Measurements from ENCODE around the gene MYO1D.
A peak's percentile ranks its signal among the peaks of the same experiment; 100 is the strongest.

Gene MYO1D

DNA sequence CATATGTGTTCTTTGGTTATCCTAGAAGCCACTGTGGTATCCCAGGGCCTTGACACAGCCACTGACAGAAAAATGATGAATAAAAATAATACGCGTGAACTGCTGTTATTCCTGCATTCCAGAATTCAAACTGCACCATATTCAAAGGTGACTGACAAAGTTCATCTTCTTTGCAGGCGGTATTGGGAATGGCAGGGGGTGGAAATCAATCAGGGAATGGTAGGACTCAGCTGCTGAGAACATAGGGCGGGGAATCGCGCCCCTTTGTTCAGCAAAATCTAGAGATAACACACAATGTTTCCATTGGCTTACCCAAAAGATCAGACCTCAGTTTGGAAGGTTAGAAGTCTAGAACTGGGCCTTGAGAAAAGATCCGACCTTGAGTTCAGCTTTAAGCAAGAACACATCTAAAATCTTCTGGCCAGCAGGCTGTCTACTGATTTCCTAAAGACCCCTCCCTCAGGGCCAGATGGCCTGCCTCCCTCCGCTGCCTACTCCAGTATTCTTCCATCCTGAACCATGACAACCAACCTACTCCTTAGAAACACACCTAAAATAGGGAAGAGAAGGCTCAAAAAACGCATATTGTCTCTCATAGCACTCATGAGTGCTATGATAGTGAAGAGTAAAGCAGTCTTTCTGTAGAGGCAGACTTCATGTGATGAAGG, 356.1 kb downstream of the MYO1D start:
- DNase-seq: no peak

- DNase-seq: no peak
These were observed 356.7 kb downstream of the MYO1D start for GRCh38 chr17:32520104-32520701.

- DNase-seq: peak; percentile 35
These were observed 357.5 kb downstream of the MYO1D start for GRCh38 chr17:32519228-32520103.

GRCh38 chr17:32518646-32519227, 358.2 kb downstream of the MYO1D start:
- DNase-seq: no peak

- DNase-seq: no peak
These were observed 358.9 kb downstream of the MYO1D start for GRCh38 chr17:32517982-32518381.

DNA sequence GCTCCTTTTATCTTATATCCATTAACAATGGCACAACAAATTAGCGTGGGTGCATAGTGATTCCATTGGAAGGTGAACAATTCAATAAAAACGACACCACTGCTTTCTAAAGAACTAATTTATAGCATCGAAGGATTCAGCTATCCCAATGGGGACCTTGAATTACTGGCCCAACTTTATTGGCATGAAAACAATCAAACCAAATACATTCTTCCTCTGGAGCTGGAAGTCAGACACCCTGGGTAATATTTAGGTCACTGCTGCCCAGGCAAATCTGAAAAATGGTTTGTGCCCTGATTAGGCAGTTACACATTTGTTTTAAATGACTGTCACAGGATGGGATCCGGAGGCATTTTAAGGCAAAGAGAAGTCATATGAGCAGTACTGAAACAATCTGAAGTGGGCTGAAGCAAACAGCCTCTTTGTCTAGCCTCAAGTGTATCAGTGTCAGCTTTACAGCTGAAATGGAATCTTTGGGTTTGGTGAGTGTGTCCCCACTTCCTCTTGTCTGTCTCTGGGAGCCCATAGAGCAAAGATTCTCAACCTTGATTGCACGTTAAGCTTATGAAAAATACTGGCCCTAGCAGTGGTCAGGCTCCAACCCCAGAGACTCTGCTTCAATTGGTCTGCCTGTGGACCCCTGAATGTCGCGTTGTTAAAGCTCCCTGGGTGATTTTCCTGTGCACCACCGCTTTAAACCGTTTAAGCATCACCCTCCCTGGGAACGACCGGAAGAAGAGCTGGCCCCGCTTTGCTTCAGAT, 359.8 kb downstream of the MYO1D start:
- no peak for DNase-seq

DNA sequence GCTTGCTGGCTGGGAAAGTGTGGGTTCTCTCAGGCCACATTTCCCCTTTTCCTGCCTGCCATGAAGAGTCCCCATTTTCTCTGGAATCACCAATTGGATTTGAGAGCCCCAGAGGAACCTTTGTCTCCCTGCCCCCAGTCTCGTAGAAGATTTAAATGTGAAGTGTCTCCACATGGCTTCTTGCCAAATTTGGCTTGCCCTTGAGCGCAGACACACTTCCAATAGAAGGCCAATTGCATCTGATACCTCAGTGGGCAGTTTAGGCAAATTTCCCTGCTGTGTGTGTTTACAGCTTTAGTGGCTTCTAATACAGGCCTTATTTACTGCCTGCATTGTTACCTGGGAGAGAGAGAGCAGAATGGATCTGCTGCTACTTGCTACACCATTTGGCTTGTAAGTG, 360.5 kb downstream of the MYO1D start:
- no peak for DNase-seq

DNA sequence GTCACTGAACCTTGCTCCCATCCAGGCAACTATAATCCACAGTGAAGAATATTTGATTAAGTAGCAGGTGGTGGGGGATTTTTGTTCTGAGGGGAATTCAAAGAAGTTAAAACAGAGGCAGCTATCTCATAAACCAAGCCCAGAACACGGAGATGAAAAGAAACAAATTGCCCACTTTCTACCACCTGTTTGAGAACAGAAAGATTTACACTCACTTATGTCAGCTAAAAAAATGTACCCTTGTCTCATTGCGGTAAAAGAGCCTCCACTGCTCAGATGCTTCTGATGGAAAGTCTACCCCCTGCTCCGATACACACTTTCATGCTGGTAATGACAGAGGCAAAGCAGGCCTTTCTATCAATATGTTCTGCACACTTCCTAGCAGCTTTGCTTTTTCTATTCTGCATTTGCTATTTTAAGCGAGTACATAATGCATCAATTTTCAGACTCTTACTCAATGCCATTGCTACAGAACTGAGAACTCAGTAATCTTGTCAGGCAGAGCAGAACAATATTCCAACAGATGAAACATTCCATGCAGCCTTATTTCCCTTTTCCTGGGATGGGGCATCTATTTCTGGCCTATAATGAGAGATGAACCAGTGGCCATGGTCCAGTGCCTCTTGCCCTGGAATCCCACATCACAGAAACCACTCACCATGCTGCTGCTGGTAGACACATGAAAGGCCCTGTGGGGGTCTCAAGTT, 361.1 kb downstream of the MYO1D start:
- DNase-seq: no peak

GRCh38 chr17:32514606-32515005, 362.3 kb downstream of the MYO1D start:
- no peak for DNase-seq

GRCh38 chr17:32513579-32513978, 363.3 kb downstream of the MYO1D start:
- DNase-seq: no peak

DNA sequence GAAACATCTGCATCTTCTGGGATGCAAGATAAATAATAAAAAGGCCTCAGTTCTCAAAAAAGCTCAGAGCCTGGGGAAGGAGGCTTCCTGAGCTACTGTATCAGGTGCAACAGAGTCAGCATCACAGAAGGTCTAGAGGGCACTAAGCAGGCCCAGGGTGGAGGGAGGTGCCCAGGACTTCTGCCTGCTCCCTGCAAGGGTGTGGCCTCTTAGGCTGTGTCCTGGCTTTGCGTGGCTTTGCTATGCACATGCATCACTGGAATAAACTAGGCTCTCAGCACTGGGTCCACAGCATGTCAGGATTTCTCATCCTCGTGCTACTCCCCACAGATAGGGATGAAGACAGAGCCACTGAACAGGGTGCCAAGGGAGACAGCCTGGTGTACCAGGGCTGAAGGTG, 364.6 kb downstream of the MYO1D start:
- no peak for DNase-seq

GRCh38 chr17:32510466-32510865, 366.5 kb downstream of the MYO1D start:
- DNase-seq: no peak

- no peak for DNase-seq
These were observed 368.0 kb downstream of the MYO1D start for GRCh38 chr17:32508926-32509325.

GRCh38 chr17:32504166-32504990, 372.5 kb downstream of the MYO1D start:
- no peak for DNase-seq

GRCh38 chr17:32503251-32504165, 373.4 kb downstream of the MYO1D start:
- DNase-seq: no peak

- no peak for DNase-seq
These were observed 374.2 kb downstream of the MYO1D start for GRCh38 chr17:32502710-32503109.

- DNase-seq: no peak
These were observed 374.9 kb downstream of the MYO1D start for GRCh38 chr17:32502013-32502412.

DNA sequence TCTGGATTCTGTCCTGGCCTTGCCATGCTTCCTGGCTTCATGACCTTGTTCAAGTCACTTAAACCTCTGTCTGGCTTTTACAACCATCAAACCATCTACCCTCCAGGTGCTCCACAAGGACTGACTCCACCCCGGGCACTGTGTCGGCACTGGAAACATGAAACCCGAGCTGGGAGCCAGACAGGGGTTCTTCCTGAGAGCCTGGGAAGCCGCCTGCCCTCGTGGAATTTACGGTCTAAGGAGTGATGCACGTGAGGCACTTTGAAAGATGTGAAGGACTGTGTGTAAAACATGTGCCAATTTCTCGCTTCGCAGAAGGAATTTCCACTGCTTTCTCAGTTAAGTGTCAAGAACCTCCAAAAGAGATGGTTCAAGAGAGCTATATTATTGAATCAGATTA, 378.5 kb downstream of the MYO1D start:
- DNase-seq: no peak

GRCh38 chr17:32497431-32498205, 379.3 kb downstream of the MYO1D start:
- DNase-seq: no peak
